ENCODE results near the gene BABAM2. TPM values are rescaled to one million over a fixed set of nuclear protein-coding genes. Genes with fewer than 3 reads are reported as not detected.
"Not testable (repeated sequence)": the region's sequence is repeated elsewhere in the genome, so short reads cannot be mapped to it uniquely, and the experiment has no call there.

Gene BABAM2
- total and polyA plus RNA-seq, 7 donors = 22.9 to 52.3 (median 25.2) TPM

GRCh38 chr2:27972311-27972710 lies 81.8 kb downstream of the BABAM2 start:
- Histone ChIP-seq H3K4me3 (no peak overlapping the region), H3K9me3 (peaks cover 0 to 15% (median 0%) of the 10 kb centered on the region in 4 donors), H3K36me3 (no peaks in the 10 kb centered on the region), H3K27ac (no peak overlapping the region), H3K27me3 (no peaks in the 10 kb centered on the region), H3K4me1 (no peaks in the 10 kb centered on the region)
- 91 to 93% methylated on average over 2 of the region's 2 CpGs for WGBS, 2 donors
- TF ChIP-seq EP300 (IDR thresholded peaks at IDR 0.05) (no peak), CTCF (IDR thresholded peaks at IDR 0.05) (no peak), POLR2A (IDR thresholded peaks at IDR 0.05) (no peak), POLR2AphosphoS5 (IDR thresholded peaks at IDR 0.05) (no peak)
- DNase-seq = no peak
- intact Hi-C loops (cut with DNase I) = no loop called here

GRCh38 chr2:27973592-27973991 lies 83.1 kb downstream of the BABAM2 start:
- no peak overlapping the region for H3K4me3 ChIP-seq
- H3K27ac ChIP-seq = no peak overlapping the region
- H3K36me3 ChIP-seq = no peaks in the 10 kb centered on the region
- no peaks in the 10 kb centered on the region for H3K4me1 ChIP-seq
- WGBS, 2 donors = 92 to 94% methylated on average over 3 of the region's 3 CpGs
- intact Hi-C loops (cut with DNase I) = no loop called here
- H3K9me3 ChIP-seq = peaks cover 0 to 5% (median 0%) of the 10 kb centered on the region in 4 donors
- DNase-seq = no peak
- H3K27me3 ChIP-seq = no peaks in the 10 kb centered on the region
- TF ChIP-seq POLR2AphosphoS5 (IDR thresholded peaks at IDR 0.05) = no peak
- no peak for TF ChIP-seq CTCF (IDR thresholded peaks at IDR 0.05)
- no peak for TF ChIP-seq EP300 (IDR thresholded peaks at IDR 0.05)
- TF ChIP-seq POLR2A (IDR thresholded peaks at IDR 0.05) = no peak

GRCh38 chr2:27976308-27976707 lies 85.8 kb downstream of the BABAM2 start:
- intact Hi-C loops (cut with DNase I) = no loop called here
- Histone ChIP-seq H3K36me3 (no peaks in the 10 kb centered on the region), H3K4me3 (no peak overlapping the region), H3K27me3 (no peaks in the 10 kb centered on the region), H3K27ac (no peak overlapping the region), H3K4me1 (peaks cover 0 to 8% (median 0%) of the 10 kb centered on the region in 4 donors), H3K9me3 (no peaks in the 10 kb centered on the region)
- WGBS, 2 donors = 99% methylated on average over 1 of the region's 1 CpG
- TF ChIP-seq POLR2AphosphoS5 (IDR thresholded peaks at IDR 0.05) (no peak), POLR2A (IDR thresholded peaks at IDR 0.05) (no peak), EP300 (IDR thresholded peaks at IDR 0.05) (no peak), CTCF (IDR thresholded peaks at IDR 0.05) (no peak)
- no peak for DNase-seq

GRCh38 chr2:27977731-27978312 lies 87.3 kb downstream of the BABAM2 start:
- Histone ChIP-seq H3K27ac (no peak overlapping the region), H3K36me3 (no peaks in the 10 kb centered on the region), H3K27me3 (no peaks in the 10 kb centered on the region), H3K4me1 (peaks cover 0 to 8% (median 0%) of the 10 kb centered on the region in 4 donors), H3K4me3 (no peak overlapping the region), H3K9me3 (no peaks in the 10 kb centered on the region)
- TF ChIP-seq POLR2A (IDR thresholded peaks at IDR 0.05) (no peak), CTCF (IDR thresholded peaks at IDR 0.05) (no peak), POLR2AphosphoS5 (IDR thresholded peaks at IDR 0.05) (no peak), EP300 (IDR thresholded peaks at IDR 0.05) (no peak)
- intact Hi-C loops (cut with DNase I) = no loop called here
- DNase-seq = no peak
- 87 to 90% methylated on average over 3 of the region's 3 CpGs for WGBS, 2 donors

GRCh38 chr2:27978761-27979160 lies 88.2 kb downstream of the BABAM2 start:
- H3K4me1 ChIP-seq; H3K27ac ChIP-seq; H3K27me3 ChIP-seq; DNase-seq; intact Hi-C loops (cut with DNase I); H3K36me3 ChIP-seq; H3K4me3 ChIP-seq; H3K9me3 ChIP-seq: not testable (repeated sequence)
- WGBS, 2 donors = 98 to 100% methylated on average over 2 of the region's 2 CpGs

Measured in sigmoid colon (tissue), 7 donors.